ENCODE results near the gene TGFBR1. TPM values are rescaled to one million over a fixed set of nuclear protein-coding genes. Genes with fewer than 3 reads are reported as not detected.
A peak's percentile ranks its signal among the peaks of the same experiment; 100 is the strongest.

Gene TGFBR1
- total RNA-seq, 1 donor from 2014 or later: 13.5 TPM

- DNase-seq (ENCODE audit: low read depth in 2 of 2): no peak
These were observed 65.3 kb downstream of the TGFBR1 start for GRCh38 chr9:99169982-99170761.

GRCh38 chr9:99171225-99172123, 66.6 kb downstream of the TGFBR1 start:
- no peak for DNase-seq (ENCODE audit: low read depth in 2 of 2)

GRCh38 chr9:99172124-99173091, 67.5 kb downstream of the TGFBR1 start:
- no peak for DNase-seq (ENCODE audit: low read depth in 2 of 2)

GRCh38 chr9:99173570-99174504, 68.9 kb downstream of the TGFBR1 start:
- DNase-seq (ENCODE audit: low read depth in 2 of 2): no peak

GRCh38 chr9:99176527-99177013, 71.7 kb downstream of the TGFBR1 start:
- no peak for DNase-seq (ENCODE audit: low read depth in 2 of 2)

- no peak for DNase-seq (ENCODE audit: low read depth in 2 of 2)
These were observed 72.9 kb downstream of the TGFBR1 start for GRCh38 chr9:99177576-99178366.

GRCh38 chr9:99178912-99179872, 74.3 kb downstream of the TGFBR1 start:
- no peak for DNase-seq (ENCODE audit: low read depth in 2 of 2)

- DNase-seq (ENCODE audit: low read depth in 2 of 2): no peak
These were observed 75.3 kb downstream of the TGFBR1 start for GRCh38 chr9:99180199-99180598.

- DNase-seq (ENCODE audit: low read depth in 2 of 2): no peak
These were observed 75.7 kb downstream of the TGFBR1 start for GRCh38 chr9:99180662-99181061.

- no peak for DNase-seq (ENCODE audit: low read depth in 2 of 2)
These were observed 76.3 kb downstream of the TGFBR1 start for GRCh38 chr9:99181206-99181605.

- DNase-seq (ENCODE audit: low read depth in 2 of 2): no peak
These were observed 76.7 kb downstream of the TGFBR1 start for GRCh38 chr9:99181621-99182020.

GRCh38 chr9:99182356-99182755, 77.4 kb downstream of the TGFBR1 start:
- no peak for DNase-seq (ENCODE audit: low read depth in 2 of 2)

GRCh38 chr9:99183616-99184015, 78.7 kb downstream of the TGFBR1 start:
- no peak for DNase-seq (ENCODE audit: low read depth in 2 of 2)

- DNase-seq (ENCODE audit: low read depth in 2 of 2): no peak
These were observed 79.2 kb downstream of the TGFBR1 start for GRCh38 chr9:99184110-99184474.

GRCh38 chr9:99184475-99185347, 79.8 kb downstream of the TGFBR1 start:
- DNase-seq (ENCODE audit: low read depth in 2 of 2): peak; percentile 98

- DNase-seq (ENCODE audit: low read depth in 2 of 2): no peak
These were observed 80.4 kb downstream of the TGFBR1 start for GRCh38 chr9:99185348-99185632.

- no peak for DNase-seq (ENCODE audit: low read depth in 2 of 2)
These were observed 81.0 kb downstream of the TGFBR1 start for GRCh38 chr9:99185934-99186333.
